COLO668 (cell line): Measurements from ENCODE around the gene CDYL.

Source experiments
- DNase-seq: peaks from one replicate; lab custom pipeline; 2025; ENCODE audit not compliant: unreplicated experiment; lab: John Stamatoyannopoulos, UW

Gene CDYL

DNA sequence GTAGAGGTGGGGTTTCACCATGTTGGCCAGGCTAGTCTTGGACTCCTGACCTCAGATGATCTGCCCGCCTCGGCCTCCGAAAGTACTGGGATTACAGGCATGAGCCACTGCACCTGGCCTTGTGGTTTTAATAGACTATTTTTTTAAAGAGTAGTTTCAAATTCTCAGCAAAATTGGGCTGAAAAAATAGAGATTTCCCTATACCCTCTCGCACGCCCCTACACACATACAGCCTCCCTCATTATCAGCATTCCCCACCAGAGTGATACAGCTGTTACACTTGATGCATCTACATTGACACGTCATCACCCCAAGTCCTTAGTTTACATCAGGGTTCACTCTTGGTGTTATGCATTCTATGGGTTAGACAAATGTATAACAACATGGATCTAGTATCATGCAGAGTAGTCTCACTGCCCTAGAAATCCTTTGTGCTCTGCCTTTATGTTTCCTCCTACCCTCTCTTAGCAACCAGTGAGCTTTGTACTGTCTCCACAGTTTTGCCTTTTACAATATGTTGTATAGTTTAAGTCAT, 103.6 kb downstream of the CDYL start:
- DNase-seq: no peak

DNA sequence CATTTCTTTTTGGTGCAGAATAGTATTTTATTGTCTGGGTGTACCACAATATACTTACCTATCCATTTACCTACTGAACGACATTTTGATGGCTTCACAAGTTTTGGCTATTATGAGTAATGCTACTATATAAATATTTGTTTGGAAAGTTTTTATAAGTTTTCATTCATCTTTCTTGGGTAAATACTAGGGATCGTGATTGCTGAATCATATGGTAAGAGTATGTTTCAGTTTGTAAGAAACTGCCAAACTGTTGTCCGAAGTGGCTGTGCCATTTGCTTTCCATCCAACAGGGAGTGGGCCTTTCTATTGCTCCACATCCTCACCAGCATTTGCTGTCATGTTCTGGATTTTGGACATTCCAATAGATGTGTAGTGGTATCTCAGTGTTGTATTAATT, 104.2 kb downstream of the CDYL start:
- DNase-seq: no peak

DNA sequence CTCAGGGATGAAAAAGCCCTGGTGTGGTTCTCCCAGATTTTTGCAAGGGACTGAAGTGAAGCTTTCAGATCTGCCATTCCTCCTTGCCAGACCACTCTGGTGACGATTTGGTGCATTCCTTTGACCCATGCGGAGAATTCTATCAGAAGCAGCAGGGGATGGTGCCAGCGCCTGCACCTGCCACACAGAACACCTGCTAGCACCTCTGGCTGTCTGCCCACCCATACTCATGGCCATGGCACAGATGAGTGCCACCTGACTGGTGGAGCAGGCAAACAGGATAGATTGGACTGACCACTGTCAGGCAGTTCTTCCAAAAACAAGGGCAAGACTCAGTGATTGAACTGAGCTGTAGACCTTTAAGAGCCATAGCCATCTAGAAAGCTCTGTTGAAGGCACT, 107.1 kb downstream of the CDYL start:
- DNase-seq: peak; percentile 2

DNA sequence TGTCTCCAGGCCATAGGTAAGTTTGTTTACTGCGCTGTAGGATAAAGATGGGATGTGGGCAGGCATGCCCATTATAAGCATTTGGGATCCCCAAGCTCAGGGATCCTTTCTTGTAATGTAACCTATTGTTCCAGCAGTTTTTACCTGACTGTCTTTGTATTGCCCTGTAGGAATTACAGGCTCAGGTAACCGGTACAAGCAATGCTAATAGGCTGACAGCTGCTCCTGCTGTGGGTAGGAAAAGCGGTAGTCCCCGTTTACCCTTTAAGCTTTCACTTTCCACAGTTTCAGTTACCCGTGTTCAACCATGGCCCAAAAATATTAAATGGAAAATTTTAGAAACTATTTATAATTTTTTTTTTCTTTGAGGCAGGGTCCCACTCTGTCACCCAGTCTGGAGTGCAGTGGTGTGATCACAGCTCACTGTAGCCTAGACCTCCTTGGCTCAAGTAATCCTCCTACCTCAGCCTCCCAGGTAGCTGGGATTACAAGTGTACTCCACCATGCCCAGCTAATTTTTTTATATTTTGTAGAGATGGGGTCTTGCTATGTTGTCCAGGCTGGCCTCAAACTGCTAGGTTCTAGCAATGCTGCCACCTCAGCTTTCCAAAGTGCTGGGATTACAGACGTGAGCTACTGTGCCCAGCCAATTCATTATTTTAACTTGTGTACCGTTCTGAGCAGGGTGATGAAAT, 108.6 kb downstream of the CDYL start:
- DNase-seq: no peak

DNA sequence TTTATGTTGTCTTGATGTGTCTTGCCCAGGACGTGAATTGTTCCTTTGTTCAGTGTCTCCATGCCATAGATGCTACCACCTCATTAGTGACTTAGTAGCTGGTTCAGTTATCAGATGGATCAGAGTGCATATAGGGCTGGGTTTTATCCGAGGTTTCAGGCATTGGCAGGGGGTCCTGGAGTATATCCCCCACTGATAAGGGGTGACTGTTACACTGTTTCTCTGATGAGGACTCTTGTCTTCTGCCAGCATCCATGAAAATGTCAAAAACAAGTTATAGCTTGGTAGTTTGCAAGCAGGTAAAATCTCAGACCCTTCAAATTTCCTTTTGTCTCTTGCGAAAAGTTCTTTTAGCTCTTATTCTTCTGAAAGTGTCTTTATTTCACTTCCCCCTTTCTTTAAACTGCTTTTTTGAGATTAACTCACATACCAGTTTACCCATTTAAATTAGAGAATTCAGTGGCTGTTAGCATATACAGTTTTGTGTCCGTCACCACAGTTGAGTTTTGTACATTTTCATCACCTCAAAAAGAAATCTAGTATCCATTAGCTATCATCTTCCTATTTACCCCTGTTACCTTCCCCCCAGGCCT, 109.2 kb downstream of the CDYL start:
- no peak for DNase-seq

DNA sequence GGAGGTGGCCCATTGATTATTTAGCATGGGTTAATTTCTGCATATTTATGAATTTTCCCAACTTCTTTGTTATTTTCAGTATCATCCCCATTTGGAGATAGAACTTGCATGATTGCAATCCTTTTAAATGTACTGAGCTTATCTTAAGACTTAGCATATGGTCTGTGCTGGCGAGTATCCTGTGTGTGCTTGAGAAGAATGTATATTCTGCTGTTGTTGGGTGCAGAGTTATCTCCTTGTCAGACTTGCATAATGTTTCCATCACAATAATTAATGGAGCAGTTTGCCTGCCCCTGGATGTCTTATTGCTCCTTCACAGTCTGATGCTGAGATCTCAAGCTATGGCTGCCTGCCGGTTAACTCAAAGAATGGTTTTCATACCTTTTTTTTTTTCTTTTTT, 112.6 kb downstream of the CDYL start:
- DNase-seq: no peak

DNA sequence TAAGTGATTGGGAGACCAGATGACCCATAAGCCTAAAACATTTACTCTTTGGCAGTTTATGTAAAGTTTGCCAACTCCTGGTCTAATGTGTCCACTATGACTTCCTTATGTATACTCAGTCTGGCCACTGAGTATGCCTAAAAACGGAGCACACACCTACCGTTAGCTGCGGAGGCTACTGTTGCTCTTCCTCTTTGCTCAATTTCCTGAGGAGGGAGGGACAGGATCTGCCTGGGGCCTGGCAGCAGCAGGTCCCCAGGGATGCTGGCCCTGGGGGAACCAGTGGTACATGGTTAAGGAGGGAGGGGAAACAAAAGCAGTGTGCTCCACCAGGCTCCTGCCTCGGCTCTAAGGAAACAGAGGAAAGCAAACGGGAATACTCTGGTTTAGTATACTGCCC, 113.5 kb downstream of the CDYL start:
- DNase-seq: no peak

DNA sequence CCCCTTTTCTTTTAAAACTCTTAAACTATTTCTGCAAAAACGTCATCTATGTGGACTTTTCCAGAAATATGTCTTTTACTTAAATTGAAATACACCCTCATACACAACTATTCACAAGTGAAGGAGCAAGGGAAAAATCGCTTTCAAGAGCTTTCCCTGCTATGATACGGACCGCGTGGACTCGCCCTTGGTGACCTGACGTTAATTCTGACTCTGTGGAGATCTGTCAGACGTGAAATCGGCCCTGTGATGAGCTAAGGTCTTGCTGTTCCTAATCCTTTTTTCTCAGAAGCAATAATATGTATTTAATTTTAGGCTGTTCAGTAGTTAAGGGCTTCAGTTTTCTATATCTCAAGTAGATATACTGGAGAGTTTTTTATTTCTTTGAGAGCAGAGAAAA, 114.0 kb downstream of the CDYL start:
- no peak for DNase-seq

DNA sequence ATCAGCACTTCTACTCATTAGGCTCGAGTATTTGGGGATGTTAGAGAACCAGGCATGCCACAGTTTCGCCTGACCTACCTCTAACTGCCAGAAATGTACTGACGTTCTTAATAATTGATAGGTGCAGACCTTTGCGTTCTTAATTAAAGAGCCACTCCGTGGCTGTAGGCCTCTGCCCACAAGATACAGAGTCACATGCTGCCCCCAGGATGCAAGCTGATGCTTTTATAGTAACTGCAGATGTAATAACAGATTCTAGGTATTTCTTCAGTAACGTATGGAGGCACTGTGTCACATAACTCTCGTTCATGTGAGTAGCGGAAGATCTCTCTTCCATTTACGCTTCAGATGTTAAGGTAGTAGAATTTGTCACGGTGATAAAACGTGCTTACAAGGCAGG, 114.4 kb downstream of the CDYL start:
- DNase-seq: no peak

DNA sequence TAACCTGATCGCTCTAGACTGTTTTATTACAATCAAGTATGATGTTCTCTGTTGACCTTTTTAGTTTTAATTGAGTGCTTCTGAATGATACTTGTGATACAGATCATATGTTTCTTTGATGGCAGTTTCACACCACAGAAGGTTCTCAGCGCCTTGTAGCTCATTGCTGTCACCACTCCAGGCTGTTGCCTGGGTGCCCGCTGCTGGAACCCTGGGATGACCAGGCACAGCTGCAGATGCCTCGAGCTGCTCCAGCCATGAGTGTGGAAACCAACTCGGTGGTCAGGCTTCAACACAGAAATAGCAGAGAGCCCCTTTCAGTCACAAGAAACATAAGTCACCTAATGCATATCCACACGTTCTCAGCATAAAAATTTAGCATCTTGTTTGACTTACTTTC, 114.9 kb downstream of the CDYL start:
- no peak for DNase-seq

DNA sequence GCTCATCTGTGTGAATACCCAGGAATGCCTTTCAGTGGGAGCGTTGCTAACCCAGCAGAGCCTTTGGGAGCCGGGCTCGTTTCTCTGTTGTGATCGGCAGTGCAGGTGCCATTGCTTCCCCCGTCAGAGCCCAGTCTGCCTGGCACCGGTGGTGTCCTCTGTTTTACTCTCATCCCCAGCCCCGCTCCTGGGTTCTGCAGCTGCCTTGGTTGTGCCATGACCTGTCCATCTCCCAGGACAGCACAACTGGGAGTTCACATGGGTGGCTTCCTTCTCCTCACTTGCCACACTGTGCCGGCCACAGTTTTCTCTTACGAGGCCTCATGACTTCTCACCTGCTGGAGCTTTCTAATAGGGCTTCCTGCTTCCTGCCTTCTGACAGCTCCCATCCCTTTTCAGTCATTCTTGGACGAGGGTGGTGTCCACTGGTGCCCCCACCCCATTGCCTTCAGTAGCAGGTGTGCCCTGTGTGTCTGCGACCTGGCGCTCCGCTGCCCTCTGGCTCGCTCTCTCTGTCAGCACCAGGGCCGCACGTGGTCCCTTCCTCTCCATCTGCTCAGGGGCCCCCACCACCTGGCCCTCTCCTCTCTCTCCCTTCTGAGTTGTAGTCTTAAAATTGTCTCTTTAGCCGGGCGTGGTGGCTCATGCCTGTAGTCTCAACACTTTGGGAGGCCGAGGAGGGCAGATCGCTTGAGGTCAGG, 116.7 kb downstream of the CDYL start:
- no peak for DNase-seq

DNA sequence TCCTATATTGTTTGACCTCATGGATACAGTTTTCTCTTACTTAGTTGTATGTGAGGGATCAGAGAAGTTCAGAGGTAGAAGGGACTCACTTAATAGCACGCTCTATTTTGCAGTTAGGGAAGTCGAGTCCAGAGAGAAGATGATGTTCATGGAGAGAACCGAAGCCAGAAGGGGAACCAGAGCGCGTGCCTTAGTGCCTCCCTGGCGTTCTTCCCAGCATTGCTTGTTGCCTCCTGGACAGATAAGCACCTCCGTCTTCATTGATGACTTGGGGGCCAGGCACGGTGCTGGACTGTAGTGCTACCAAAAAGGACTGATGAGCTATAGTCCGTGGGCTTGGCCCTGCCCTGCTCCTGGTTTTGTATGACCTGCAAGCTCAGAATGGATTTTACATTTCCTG, 117.8 kb downstream of the CDYL start:
- DNase-seq: no peak

DNA sequence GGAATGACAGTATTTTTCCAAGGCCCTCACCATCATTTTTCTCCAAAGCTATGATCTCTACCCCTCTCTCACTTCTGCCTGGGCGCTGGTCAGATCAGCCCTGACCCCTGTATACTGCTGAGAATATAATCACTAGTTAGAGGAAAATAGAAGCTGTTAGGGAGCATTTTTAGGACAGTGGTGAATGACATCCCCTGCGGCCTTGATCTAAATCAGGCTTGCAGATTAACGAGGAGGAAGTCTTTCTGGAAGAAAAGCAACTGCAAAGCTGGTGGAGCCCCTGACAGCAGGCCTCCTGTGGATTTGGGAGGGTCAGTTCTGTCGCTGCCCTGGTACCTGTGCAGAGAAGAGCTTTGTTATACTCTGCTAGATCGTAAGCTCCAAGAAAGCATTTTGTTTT, 119.8 kb downstream of the CDYL start:
- no peak for DNase-seq

DNA sequence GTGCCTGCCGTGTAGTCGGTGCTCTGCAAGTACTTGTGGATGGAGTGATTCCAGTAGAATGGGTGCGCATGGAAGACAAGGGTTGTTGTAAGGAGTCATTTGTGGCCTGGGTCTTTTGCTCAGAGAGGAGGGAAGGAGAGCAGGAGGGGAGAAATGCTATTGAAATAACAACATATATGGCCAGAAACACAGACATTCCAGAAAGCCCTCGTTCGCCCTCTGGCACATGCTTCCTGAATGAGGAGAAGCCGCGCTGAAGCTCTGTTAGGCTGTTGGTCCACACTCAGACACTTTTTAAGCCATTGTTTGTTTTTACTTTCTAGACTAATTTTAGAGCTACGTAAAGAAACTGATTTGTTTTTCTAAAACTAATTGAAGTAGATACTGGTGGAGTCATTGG, 120.2 kb downstream of the CDYL start:
- DNase-seq: no peak

DNA sequence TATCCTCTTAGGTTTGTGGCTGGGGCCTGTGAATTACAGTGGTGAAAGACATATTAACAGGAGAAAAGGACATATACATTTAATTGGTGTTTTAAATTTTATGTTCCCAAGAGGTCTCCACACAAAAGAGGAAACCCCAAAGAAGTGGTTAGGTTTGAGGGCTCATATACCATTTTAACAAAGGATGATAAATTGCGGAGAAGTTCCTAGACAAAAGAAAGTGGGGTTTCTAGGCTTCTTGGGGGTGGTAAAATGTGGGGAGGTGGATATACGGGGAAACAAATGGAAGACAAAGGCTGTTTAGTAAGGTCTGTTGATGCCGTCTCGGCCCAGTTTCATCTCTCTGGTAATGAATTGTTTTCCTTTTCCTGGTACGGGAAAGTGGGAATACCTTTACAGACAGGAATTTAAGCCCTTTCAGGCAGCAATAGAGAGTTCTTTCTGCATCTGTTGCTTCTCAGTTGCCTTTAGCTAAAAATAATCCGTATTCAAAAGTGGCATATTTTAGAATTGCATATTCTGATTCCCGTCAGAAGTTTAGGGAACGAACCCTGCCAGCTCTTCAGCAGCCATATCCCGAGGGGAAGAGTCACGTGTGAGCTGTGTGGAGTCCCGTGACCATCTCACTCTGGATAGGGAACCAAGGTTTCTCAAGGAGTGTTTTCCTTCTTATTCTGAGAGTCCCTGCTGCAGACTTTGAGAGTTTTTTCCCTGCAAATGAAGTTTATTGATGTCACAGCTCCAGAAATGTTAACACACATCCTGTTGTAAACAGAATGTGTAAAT, 123.2 kb downstream of the CDYL start:
- no peak for DNase-seq

DNA sequence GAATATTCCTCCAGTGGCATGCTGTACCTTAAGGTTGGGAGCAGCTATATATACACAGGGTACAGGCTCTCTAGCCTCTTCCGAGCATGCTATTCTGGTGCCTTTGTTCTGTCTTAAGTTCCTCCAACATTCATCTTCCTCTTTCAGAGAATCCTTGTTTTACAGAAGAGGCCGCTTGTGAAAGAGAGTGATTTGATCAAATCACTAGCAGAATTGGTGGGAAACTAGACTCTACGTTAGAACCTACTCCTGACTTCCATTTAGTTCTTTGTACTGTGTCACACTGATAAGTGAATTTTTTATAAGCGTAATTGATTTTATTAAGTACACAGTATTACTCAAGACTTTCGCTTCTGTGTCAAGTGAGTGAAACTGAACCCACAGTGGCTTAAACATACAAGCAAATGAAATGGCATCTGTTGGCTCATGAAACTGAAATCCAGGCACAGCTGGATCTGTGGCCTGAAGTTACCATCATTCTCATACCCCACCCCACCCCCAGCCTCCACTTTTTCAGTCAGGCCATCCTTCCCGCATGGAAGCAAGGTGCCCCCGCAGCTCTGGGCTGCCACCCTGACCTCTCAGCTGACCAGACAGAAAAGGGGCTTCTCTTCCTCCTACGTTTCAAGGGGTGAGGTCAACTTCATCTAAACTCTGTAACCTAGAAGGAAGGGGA, 125.3 kb downstream of the CDYL start:
- no peak for DNase-seq

DNA sequence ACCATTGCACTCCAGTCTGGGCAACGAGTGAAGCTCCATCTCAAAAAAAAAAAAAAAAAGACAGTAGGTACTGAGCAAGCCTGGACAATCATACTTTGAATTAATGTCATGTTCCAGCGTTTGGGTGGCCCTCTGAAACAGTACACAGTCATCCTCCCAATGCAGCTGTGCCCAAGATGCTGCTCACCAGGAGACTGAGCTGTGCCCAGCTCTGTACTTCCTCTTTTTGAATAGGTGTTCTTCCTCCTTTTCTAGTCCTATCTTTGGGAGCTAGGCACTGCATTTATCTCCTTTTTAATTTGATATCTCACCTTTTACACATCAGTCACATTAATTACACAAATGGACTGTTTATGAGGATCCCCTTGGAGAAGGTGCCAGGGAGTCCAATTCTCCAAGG, 126.2 kb downstream of the CDYL start:
- DNase-seq: no peak

DNA sequence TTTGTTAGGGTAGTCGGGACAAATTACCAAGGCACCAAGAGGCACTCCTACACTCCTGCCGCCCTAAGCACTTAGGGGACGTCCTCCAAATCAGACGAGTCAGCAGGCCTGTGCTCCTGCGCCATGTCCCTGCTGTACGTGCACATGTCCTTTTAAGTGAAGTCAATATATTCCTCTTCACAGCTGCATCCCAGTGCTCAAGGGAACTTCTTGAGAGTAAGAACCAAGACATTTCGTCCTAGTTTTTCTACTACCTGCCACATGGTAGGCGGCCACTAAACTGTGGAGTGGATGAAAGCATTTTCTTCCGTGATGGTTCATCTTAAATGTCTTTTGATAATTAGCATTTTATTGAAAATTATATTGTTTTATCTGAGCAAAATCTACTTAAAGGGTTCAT, 126.9 kb downstream of the CDYL start:
- no peak for DNase-seq

DNA sequence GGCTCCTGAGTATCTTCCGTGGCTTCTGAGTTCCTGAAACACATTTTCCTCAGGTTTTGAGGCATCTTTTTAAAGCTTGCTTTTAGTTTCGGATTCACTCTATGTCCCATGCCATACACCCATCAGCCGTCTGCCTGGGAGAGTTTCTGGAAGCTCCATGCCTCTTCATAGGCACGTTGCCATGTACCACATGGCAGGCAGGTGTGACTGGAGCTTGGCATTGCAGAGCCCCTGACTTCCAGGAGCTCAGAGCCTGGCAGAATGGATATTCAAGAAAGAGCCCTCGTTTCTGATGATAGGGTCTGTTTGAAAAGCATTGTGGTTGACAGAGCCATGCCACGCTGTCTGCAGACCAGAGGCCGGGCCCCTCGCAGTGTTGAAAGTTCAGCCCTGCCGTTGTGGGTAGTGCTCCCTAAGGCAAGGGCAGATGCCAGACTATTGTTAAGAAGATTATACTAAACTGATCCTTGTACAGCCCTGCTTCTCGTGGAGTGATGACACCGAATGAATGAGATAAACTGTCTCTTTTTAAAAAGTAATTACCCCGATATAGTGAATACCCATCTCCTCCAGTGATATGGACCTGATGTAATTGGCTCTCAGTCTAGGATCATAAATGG, 127.7 kb downstream of the CDYL start:
- DNase-seq: no peak

DNA sequence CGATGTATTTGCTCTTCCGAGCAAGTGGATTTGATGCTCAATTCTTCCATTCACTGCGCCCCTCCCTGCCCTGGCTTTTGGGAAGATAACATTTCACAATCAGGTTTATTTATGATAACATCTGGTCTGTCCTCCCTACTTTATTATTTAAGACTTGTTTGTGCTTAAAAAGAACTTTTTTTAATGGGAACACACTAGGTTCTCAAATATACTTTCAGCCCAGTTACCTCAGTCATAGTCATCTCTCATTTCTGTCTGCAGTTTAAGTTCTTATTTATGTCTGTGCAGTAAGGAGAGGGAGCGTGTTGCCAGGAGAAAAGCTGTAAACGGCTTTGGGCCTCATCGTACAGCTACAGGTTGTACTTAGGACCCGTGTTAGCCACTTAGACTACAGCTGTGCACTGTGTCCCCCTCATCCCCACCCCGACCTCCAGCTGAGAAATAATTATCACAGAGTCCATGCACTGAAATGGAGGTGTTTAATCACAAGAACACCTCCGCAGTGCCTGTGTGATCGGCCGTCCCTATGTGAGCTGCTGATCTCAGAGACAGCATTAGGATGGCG, 128.3 kb downstream of the CDYL start:
- DNase-seq: no peak
